Hypothalamus (tissue), 51 donors: ENCODE measurements around the gene TTC7B.
"Not testable (repeated sequence)": the region's sequence is repeated elsewhere in the genome, so short reads cannot be mapped to it uniquely, and the experiment has no call there.

Source experiments
- DNase-seq, 51 donors: peaks; one replicate each; lab custom pipeline; 2025; lab: John Stamatoyannopoulos, UW

Gene TTC7B

DNA sequence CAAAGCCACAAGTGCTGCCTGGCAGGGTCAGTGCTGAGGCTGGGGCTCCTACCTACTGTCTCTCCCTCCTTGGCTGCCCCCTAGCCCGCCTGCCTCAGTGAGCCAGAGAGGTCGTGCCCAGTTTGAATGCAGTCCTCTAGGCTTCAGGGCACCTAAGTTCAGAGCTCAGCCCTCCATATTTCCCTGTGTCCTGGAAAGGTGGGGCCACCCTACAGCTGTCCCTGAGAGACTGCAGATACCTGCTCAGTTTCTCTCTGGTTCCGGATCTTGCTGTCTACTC lies 276.8 kb downstream of the TTC7B start:
- DNase-seq: no peak

- DNase-seq: no peak
These were observed 277.3 kb downstream of the TTC7B start for GRCh38 chr14:90538716-90539495.

DNA sequence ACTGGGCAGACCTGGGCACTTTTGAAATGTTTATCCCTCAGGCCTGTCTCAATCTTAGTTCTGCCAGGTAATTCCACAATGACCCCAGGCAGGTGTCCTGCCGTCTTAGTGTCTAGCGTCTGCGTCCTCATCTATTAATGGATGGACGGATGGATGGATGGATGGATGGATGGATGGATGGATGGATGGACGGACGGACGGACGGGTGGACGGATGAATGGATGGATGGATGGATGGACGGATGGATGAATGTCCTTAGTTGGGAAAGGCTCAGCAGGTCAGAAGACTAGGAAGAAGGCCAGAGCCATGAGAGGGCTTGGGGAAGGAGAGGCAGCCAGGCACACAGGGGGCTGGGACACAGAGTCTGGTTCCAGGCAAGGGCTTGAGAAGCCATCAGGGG lies 278.1 kb downstream of the TTC7B start:
- DNase-seq: no peak

DNA sequence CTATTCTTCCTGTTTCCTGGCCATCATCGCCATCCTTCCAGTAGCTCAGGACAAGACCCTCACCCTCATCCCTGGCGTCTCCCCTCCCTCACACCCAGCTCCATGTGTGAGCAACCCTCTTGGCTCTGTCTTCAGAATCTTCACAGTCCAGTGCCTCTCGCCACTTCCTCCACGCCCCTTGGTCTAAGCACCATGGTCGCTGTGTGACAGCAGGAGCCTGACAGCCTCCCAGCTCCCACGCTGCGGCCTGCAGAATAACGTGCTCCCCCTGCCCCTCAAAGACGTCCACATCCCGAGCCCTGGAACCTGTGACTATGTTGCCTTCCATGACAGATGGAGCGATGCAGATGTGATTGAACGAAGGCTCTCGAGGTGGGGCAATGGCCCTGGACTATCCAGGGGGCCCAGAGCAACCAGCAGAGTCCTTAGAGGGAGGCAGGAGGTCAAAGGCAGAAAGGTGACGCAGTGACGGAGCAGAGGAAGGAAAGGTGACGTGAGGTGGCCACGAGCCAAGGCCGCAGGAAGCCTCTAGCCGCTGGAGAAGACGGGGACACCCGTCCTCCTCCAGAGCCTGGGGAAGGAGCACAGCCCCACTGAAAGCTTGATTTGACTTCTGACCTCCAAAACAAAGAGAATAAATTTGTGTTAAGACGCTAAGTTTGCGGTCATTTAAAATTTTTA lies 279.6 kb downstream of the TTC7B start:
- DNase-seq: no peak

GRCh38 chr14:90536092-90536491 lies 280.1 kb downstream of the TTC7B start:
- DNase-seq: peak in 27 of 51 donors; percentile 22 to 80 (median 56)

- no peak for DNase-seq
These were observed 280.6 kb downstream of the TTC7B start for GRCh38 chr14:90535556-90536090.

DNA sequence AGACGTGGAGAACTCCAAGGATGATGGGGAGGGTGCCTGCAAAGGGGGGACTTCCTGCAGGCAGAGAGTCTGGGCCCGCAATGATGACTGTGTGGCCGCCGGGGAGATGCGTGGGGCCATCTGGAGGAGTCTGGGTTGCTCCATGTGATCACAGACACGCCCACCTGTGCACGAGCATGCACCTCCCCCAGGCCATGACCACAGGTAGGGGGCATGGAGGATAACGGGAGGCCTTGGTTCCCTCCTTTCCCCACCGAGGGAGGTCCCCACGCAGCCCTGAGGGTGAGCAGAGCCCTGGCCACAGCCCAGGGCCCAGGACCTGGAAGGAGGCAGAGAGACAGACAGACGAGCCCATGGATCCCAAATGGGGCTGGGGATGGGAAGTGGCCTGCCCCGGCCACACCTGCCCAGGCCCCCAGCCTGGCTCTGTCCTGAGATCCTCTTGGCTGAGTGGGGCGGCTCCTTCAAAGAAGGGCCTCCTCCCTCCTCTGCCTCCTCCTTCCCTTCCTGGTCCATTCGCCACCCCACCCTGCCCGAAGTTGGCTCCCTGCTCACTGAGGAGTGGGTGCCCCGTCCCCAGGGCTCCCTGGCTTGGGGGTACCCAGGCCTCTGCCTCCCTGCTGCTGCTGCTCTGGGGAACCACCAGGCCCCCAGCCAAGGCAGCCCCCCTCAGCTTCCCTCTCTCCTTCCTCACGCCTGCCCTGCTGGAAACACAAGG lies 281.2 kb downstream of the TTC7B start:
- no peak for DNase-seq

DNA sequence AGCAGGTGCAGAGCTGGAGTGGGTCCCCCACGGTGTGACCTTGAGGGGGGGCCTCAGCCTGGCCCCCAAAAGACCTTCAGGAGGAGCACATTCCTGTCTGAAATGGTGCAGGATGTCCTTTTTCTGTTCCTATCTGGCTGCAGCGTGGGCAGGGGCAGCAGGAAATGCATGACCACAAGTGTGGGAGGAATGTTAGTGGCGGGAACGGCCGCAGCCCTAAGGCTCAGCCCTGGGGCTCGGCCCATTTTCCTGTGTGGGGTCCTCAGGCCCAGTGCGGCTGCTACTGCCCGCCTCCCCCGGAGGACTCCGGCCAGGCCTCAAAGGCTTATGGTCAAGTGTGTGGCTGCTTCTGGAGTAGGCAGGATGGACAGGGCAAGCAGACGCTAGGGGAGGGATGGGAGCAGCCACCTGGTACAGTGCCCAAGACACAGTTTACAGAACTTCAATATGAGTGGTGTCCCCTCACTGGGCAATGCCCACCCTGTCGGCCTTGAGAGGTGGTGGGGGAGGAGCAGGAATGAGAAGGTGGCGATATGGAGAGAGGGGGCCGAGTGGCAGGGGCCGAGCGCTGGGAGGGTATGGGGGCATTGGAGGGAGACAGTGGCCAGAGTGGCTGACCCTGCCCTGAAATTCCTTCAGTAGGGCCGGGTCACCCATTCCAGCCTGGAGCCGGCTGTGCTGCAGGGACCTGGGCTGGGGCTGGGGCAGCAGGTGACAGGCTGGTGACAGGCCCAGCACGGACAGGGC lies 282.0 kb downstream of the TTC7B start:
- DNase-seq: no peak

DNA sequence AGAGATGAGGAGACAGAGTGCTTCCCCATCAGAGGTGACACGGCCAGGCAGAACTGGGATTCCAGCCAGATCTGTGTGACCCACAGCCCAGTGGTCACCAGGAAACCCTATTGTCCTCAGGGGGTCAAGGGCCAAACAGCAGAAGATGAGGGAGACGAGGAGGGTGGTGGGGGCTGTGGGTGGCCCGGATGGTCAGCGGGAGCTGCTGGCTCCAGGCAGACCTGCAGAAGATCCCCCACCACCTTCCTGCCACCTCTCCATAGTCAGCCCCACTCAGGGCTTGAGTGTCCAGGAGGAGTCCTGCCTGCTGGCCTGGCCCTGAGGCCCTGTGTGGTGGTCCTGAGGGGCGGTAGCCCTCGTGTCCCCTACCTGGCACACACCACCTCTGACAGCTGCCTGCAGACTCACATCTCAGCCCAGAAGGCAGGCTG lies 282.6 kb downstream of the TTC7B start:
- no peak for DNase-seq

- no peak for DNase-seq
These were observed 283.3 kb downstream of the TTC7B start for GRCh38 chr14:90532826-90533525.

- DNase-seq: no peak
These were observed 284.7 kb downstream of the TTC7B start for GRCh38 chr14:90531497-90531896.

GRCh38 chr14:90530523-90530922 lies 285.7 kb downstream of the TTC7B start:
- DNase-seq: no peak

DNA sequence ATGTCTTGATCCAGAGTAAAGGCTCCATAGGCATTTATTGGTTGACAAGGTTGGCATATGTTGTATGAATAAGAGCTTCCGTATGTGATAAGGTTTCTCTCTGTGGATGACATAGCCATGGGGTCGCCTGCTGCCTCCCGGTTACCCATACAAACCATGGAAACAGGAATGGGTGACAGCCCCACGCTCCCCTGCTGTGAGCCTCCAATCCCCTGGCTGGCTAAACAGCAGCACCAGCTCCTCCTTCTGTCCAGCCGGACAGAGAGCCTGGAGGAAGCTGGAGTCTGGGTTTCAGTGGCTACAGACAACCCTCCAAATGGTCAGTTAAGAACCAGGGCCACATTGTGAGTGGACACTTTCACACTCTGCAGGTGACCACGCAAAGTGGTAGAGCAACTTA lies 288.3 kb downstream of the TTC7B start:
- DNase-seq: no peak

GRCh38 chr14:90526536-90526935 lies 289.7 kb downstream of the TTC7B start:
- not testable (repeated sequence) for DNase-seq

DNA sequence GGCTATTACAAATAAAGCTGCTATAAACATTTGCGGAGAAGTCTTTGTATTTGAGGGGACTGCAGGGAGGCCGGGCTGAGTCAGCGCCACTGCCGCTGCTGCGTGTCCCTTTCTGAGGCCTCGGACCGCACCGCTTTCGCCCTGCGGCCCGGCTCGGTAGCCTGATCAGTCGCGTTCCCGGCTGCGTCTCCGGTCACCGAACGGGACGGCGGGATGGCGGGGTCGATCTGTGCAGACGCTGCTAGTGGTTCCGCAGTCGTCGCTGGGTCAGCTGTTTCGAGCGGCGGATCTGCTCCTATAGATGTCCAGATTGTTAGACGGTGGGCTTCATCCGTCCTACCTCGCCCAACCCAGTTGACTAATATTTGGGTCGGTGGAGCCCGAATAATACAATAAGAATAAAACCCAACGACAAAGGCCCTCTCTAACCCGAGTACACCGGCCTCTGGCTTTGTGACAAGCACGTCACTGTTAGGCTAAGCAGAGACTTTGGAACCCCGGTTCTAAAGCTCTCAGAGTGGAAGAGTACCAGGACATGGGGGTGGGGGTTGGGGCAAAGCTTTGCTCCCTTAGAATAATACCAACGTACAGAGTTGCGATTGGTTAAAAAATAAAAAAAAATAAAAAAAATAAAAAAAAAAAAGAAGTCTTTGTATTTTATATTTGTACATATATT lies 290.7 kb downstream of the TTC7B start:
- DNase-seq: not testable (repeated sequence)

- no peak for DNase-seq
These were observed 292.0 kb downstream of the TTC7B start for GRCh38 chr14:90523961-90524875.

GRCh38 chr14:90523544-90523943 lies 292.7 kb downstream of the TTC7B start:
- DNase-seq: no peak

DNA sequence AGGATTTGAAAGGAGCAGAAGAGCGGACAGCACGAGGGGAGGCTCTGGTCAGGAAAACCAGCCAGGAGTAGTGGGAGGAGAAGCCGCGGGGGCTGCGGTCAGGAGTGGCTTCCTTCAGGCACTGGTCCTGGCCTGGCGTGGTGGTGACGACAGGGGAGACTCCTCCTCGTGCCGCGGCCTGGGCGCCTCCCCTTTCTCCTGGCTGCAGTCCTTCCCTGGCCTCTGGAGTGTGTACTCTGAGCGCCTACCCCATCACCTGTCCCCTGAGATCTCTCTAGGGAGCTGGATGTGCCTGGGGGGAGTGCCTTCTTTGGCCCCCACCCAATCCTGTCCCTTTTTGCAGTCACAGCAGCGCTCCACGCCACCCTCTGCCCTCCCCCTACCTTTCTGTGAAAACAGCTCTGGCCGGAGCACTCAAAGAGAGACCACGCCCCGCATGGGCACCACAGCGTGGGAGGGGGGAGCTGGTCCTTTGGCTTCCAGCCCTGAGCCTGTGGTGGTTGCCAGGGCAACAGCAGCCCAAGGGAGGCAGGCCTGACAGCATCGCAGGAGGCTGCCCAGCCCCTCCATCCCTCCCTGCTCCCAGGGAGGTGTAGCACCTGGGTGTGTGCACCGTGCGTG lies 293.5 kb downstream of the TTC7B start:
- DNase-seq: peak in 36 of 51 donors; percentile 33 to 89 (median 71)
